Measurements from ENCODE around the gene ISLR2.
"Not testable (repeated sequence)": the region's sequence is repeated elsewhere in the genome, so short reads cannot be mapped to it uniquely, and the experiment has no call there.

The ISLR2 gene, protein sequence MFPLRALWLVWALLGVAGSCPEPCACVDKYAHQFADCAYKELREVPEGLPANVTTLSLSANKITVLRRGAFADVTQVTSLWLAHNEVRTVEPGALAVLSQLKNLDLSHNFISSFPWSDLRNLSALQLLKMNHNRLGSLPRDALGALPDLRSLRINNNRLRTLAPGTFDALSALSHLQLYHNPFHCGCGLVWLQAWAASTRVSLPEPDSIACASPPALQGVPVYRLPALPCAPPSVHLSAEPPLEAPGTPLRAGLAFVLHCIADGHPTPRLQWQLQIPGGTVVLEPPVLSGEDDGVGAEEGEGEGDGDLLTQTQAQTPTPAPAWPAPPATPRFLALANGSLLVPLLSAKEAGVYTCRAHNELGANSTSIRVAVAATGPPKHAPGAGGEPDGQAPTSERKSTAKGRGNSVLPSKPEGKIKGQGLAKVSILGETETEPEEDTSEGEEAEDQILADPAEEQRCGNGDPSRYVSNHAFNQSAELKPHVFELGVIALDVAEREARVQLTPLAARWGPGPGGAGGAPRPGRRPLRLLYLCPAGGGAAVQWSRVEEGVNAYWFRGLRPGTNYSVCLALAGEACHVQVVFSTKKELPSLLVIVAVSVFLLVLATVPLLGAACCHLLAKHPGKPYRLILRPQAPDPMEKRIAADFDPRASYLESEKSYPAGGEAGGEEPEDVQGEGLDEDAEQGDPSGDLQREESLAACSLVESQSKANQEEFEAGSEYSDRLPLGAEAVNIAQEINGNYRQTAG

DNA sequence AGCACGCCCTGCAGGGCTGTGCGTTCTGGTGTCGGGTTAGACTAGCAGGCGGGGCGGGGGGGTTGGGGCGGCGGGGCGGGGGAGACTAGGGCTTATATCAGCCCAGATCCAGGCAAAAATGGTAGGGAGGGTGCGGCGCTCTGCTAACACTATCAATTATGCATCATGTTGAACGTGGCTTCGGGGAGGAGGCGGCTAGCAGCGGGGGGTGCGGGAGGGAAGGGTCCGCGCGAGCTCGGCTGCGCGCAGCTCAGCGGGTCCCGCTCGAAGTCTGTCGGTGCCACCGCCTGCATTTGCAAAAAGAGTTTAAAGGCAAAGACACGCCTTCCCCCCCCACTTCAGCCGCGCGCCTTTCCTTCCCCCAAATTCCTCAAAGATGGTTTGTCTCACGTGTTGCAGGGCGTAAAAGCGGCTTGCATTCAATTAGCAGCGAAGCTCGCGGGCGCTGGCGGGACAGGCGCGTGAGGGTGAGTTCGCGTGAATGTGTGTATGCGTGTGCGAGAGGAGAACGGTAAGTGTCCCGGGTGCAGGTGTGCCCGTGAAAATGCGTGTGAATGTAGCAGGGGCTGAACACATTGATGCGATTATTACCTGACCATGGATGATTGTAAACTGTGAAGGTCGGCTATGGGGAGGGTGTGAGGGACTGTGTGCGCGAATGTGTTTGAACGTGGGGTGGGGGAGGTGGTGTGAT, at the start of gene ISLR2:
ISLR2 (plus strand) TSS at position 432 of the 694 bp plus-strand sequence. CDS start 2,169 bp downstream, outside the sequence.
- no peak for DNase-seq

DNA sequence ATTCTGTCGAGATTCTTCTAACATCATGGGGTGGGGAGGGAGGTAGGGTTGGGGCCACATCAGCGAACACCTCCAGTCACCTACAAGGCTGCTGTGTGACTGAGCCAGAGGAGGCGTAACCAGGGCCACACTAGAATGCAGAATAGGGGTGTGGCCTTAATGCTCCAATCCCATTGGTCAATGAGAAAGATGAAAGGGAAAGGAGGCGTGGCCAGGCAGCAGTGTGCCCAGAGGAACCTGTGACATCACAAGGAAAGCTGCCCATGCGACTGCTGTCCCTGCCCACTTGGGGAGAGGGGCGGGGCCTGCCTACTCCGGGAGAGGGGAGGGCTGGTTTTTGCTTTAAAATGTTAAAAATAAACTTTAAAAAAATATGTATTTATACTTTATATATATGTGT, 47.9 kb upstream of the ISLR2 start, which contains the start of gene GOLGA6A:
GOLGA6A (minus strand) TSS at position 101 of the 400 bp plus-strand sequence; CDS start at position 60, 41 bp downstream.
- not testable (repeated sequence) for DNase-seq

DNA sequence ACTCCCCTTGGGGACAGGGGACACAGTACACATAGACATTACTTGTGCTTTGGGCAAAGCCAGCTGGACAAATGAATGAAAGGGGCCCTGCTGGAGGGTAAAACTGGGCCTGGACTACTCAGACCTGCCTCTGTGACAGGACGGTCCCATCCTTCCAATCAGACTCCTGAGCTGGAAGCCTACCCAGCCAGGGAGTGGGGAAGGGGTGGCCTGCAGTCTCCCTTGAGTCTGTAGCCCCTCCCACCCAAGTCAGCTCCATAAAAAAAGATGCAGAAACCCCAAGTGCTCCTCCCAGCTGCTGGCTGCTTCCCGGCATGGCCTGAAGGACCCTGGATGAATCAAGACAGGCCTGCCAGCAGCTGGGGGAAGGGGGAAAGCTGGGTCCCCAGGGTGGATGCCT, 35.8 kb upstream of the ISLR2 start:
- not testable (repeated sequence) for DNase-seq

DNA sequence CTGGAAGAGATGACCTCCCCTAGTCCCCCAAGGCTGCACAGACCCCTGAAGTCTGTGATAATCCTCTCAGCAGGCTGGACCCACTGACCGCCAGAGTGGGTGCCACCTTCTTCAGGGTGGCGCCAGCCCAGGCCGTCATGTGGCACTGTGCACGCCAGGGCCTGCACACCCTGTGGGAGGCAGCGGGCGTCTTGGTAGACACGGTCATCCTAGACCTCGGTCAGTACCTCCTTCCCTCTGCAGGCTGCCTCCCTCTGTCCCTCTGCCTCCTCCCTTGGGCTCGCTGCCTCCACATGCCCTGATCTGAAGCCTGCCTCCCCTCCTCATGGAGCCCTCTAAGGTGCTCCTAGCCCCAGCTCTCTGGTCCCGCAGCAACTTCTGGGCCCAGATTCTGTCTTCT, 34.8 kb upstream of the ISLR2 start:
- DNase-seq = not testable (repeated sequence)

DNA sequence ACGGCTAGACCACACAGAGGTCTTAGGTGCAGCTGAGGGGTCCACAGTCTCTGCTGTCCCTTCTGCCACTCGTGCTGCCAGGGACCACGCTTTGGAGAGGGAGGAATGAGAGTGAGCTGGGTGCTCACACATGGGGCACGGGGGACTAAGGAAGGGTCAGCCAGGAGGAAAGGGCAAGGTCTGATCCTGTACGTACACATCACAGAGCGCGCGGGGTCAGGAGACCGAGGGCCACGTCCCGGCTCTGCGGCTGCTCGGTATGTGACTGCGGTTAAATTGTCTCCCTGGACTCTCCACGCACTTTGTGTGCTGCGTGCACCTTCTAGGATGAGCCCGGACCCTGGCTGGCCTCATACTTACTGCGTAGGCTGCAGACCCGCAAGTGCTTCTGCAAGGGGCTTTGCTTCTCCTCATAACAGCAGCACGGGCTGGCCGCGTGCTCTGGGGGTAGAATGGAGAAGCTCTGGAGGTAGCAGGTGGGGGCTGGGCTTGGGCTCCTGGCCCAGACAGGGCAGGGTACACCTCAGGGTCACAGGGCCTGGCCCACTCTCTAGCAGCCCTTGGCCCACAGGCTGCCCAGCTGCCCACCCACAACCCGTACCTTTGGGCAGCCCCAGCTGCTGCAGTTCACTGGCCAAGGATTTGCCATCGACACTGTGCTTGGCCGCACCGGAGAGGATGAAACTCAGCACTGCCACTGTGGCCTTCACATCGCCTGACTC, 33.5 kb upstream of the ISLR2 start:
- not testable (repeated sequence) for DNase-seq

DNA sequence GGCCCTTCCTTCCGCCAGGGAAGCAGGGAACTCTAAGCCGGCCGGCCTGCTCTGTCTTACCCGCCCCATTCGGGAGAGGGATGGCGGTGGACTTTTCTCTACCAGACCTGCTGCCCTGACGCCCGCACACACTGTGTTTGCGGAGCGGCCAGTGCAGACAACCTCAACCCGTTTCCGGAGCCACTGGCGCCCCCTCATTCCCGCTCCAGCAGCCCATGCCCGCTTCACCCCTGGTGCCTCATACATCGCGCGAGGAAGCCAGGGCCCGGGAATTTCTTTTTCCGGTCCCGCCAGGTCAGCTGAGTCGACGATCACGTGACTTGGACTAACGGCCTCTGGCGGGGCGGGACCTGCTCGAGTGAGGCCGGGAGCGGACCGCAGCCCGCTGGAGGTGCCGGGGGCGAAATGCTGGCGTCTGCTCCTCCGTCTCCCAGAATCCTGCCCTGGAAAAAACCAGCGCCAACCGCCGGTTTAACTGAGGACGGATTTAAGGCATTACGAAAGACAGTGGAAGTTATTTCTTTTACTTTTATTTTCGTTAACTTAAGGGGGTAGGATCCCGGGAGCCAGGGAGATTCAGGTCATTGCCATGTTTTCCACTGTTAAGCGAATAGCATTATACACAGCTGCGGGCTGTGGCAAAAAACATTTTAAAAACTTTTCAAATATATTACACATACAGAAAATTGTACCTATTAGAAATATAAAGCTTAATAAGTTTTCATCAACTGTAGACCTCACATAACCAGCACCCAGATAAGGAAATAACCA, 30.2 kb upstream of the ISLR2 start:
- DNase-seq = peak; percentile 94

DNA sequence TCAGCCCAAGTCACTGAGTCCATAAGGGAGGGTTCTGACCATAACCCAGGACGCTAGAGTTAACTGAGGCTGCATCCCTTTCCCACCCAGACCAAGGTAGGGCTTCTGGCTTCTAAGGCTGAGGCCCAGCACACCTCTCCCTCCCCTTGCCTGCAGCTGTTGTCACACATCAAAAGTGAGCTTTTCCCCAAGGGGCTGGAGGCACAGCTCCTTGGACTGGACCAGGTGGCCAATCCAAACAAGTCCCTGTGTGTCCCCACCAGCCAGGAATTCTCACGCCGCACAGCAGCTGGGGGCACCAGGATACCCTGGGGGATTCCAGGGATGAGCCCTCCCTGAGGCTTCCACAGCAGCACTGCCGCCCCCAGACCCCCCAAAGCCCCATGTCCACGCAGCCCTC, 22.3 kb upstream of the ISLR2 start:
- no peak for DNase-seq

DNA sequence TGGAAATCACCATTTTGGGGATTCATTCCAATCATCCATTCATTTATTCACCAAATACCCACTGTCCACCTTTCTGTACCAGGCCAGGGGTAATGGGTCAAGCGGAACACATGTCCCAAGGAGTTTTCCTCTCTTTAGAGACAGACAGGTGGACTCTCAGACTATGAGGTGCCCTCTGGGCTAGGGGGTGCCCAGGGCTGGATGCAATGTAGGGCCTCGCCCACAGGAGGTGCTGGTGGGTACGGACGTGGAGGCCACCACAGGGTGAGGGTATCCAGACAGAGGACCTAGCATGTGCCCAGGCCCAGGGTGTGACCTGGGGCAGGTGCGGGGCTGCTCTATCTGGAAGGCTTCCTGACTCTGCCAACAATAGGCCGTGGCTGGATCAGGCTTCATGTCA, 21.8 kb upstream of the ISLR2 start:
- DNase-seq = not testable (repeated sequence)

DNA sequence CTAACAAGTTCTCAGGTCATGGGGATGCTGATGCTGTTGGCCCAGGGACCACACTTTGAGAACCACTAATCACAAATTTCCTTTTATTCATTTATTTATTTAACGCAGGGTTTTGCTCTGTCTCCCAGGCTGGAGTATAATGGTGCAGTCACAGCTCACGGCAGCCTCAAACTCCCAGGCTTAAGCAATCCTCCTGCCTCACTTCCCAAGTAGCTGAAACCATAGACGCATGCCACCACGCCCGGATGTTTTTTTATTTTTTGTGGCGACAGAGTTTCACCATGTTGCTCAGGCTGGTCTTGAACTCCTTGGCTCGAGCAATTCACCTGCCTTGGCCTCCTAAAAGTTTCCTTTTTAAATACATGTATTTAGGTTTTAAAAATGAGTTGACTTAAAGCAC, 20.7 kb upstream of the ISLR2 start:
- no peak for DNase-seq

DNA sequence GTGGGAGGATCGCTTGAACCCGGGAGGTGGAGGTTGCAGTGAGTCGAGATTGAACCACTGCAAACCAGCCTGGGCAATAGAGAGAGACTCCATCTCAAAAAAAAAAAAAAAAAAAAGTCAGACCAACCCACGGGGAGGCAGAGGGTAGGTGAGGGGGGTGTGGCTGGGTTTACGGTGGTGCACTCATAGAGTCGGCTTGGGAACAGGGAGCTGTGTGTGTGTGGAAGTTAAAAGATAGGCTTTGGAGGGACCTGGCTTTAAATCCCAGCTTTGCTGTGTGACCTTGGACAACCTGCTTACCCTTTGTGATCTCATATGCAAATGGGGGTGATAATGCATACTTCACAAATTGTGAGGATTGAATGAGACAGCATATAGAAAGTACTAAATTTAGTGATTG, 10.0 kb upstream of the ISLR2 start:
- DNase-seq = no peak

DNA sequence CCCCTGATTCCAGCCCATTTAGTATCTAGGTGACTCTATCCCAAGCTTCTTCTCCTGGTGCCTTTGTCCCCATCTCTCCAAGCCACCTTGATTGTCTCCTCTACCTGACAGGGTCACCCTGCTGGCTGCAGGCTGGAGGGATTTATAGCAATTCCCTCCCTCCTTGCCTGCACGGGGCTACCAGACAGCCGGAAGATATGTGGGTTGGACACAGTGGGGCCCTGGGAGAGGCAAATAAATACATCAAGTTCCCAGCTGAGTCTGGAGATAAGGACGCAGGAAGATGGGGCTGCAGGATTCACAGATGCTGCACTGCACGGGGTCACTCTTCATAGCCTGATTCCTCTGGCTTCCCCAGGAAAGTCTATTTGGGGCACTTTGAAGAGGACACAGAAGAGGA, 9.3 kb upstream of the ISLR2 start:
- no peak for DNase-seq

DNA sequence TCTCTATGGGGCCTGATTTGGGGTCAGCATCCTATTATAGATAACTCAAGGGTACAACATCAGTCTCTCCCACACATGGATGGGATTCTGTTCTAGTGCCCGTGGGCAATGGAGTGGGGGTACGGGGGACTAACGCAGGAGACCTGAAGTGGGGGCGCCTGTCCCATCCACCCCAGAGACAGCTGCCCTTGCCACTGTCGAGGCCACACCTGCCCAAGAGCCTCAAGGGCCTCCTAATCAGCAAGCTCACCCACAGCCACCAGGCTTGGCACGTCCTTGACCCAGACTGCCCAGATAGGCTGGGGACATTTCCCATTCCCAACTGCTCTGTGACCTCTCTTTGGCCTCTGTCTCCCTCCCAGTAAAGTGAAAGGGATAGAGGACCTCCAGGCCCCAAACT, 8.5 kb upstream of the ISLR2 start:
- DNase-seq = no peak

DNA sequence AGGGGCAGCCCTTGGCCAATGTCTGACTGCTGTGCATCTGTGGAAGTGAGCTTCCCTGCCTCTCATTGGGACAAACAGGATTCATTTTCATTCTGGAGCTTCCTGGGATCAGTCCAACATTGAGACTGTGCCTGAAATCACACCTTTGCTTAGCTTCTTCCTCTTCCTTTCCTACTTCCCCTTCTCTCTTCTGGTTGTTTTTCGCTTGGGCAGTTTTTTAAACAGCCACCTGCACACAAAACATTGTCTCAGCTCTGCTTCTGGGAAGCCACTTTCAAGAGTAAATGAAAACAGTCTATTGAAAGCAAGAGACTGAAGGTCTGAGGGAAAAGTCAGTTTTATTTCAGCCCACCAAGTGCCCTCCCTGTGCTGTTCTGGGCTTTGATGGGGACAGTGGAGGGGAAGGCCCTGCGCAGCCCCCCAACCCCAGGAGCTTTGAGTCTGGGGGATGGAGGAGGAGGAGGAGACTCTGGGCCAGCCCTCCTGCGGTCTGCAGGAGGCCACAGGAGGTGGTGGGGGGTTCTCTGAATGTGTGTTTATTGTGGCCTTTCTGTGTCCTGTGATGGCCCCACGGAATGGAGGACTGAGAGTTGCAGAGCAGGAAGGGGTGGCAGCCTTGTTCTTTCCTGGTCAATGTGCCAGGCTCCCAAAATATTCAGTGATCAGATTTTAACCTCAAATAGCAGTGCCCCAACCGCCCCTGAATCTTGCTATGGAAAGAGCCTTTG, 7.8 kb upstream of the ISLR2 start:
- DNase-seq = no peak

DNA sequence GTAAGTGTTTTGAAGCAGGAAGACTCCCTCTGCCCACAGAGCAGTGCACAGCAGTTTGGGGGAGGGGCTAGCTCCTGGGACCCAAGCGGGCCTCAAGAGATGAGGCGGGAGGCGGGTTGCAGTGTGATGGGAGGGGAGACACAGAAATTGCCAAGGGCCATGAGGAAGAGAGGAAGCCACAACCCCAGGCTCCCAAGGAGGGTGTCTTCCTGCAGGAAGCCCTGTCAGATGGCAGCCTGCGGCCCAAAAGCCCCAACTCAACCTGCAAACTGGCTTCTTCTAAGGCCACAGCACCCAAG, 7.3 kb upstream of the ISLR2 start:
- no peak for DNase-seq

DNA sequence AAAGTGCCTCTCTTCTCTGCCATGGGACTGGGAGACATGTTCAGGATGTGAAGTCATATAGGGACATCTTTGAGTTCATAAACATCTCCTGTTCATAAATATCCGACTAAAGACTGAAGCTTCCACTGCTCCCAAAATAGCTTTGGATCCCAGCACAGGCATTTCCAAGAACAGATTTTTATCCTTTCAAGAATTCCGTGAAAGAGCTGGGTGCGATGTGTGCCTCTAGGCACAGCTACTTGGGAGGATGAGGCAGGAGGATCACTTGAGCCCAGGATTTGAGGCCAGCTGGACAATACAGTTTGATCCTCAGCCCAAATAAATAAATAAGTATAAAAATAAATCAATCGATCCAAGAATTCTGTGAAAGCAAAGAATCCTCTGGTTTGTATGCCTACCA, 6.7 kb upstream of the ISLR2 start:
- no peak for DNase-seq

DNA sequence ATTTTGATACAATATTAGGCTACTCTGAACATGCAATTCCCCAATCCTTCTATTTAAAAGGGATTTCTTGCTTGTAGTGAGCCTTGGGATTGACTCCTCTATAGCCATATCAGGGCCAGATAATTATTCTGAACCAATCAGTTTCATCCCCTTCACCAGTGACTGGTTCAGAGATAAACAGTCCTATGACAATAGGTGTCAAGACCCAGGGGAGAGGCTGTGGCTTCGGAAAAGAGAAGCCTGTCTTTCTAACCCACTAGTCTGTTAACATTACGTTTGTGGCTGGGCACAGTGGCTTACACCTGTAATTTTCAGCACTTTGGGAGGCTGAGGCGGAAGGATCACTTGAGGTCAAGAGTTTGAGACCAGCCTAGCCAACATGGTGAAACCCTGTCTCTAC, 6.2 kb upstream of the ISLR2 start:
- no peak for DNase-seq

DNA sequence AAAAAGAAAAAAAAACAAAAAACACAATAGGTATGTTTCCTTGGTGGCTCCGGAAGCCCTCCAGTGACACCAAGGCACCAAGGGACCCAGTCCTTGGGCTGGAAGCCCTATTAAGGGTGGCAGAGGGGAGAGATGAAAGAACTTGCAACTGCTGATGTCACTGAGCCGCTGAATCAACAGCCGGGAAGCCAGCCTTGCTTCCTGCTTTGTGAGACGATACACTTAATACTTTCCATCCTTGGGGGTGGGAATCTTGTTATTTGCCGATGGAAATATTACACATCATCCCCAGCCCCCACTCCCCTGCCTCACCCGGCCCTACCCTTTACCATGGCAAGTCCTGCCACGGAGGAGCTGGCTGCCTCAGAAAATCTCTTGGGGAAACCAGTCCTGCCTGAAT, 5.6 kb upstream of the ISLR2 start:
- DNase-seq = no peak

DNA sequence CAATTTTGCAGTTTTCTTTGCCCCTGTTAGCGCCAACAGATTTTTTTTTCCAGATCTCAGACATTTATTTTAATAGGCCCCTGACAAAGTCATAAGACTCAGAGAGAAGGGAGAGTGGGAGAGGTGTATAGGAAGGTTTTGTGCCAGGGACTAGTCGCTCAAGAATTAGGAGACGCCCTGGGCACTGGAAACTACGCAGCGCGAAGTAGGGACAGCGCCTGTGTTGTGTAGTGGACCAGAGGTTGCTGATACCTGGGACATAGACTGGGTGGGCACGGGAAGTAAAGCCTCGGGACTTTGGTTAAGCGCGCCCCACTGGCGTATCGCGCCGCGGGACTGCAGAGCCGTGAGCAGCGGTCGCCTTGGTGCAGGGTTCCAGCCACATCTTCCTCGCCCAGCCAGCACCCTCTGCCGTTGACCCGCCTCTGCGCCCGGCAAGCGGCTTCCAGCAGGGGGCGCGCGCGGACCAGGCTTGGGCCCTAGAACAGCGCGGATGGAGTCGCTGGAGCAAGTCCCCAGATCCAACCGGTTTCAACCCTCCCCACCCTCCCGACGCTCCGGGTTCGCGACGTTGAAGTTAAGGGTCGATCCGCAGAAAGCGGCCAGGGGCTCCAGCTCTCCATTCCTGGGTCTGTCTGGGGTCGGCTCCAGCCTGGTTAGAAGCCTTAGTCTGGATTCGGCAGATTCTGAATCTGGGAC, 3.0 kb upstream of the ISLR2 start:
- DNase-seq = peak; percentile 98

DNA sequence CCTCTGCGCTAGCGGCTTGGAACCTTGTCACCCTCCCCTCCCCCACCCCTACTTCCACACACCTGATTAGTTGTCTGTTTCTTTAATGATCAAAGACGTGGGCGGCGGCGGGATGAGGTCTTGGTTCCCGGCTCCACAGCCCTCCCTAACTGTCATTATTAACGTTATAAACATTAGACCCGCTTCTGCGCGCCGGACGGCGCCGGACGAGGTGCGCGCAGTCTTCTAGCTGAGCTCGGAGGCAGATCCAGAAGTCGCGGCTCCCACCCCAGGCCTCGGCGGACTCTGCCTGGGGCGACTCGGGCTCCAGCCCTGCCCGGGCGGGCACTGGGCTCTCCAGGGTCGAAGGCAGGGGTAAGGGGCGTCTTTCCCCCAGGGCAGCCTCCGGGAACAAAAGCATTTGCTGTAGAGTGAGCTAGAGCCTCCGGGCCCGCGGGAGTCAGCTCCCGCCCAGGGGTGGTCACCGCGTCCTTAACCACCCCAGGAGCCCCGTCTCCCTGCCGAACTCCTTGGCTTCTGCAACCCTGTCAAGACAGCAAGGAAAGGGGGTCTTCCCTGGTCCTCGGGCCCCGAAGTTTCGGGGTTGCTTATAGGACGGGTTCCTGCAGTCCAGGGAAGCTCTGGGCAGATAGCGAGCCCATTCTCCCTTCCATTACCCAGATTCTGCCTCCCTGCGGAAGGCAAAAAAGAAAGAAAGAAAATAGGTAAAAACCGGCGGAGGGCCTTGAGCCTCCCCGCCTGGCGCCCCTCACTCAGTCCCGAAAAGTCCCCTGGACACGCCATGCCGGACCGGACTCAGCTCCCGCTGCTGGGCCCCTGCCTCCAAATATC, 2.2 kb upstream of the ISLR2 start:
- DNase-seq = peak; percentile 64
